ENCODE results near the gene CD44. TPM values are rescaled to one million over a fixed set of nuclear protein-coding genes. Genes with fewer than 3 reads are reported as not detected.
"Not testable (repeated sequence)": the region's sequence is repeated elsewhere in the genome, so short reads cannot be mapped to it uniquely, and the experiment has no call there.

The CD44 gene
- total RNA-seq, result 100 to 1,000 TPM; 380 to 428 TPM

DNA sequence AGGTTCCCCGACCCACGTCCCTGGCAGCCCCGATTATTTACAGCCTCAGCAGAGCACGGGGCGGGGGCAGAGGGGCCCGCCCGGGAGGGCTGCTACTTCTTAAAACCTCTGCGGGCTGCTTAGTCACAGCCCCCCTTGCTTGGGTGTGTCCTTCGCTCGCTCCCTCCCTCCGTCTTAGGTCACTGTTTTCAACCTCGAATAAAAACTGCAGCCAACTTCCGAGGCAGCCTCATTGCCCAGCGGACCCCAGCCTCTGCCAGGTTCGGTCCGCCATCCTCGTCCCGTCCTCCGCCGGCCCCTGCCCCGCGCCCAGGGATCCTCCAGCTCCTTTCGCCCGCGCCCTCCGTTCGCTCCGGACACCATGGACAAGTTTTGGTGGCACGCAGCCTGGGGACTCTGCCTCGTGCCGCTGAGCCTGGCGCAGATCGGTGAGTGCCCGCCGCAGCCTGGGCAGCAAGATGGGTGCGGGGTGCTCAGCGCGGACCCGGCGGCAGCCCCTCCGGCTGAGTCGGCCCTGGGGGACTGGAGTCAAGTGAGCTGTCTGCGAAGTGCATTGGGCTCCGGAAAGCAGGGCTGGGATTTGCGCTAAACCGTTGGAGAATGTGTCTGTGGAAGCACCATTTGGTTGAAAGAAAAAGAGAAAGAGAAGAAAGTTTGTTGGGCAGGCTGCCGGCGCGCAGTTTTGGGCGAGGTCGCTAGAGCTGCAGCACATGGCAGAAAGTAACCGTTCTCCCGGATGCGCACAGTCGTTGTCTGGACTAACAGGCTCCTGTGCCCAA, at the start of gene CD44:
CD44 (plus strand) TSS at position 229 of the 779 bp plus-strand sequence; CDS start at position 362, 133 bp downstream.
- H3K4me3 Mint-ChIP-seq, result peak within 1 kb of the TSS; percentile 88
- DNase-seq, result peak; percentile 83
- H3K4me1 Mint-ChIP-seq, result peaks cover 54% of the 10 kb centered on the region
- peaks cover 41% of the 10 kb centered on the region for H3K36me3 Mint-ChIP-seq
- H3K9me3 Mint-ChIP-seq, result no peaks in the 10 kb centered on the region
- H3K27ac Mint-ChIP-seq, result peak within 1 kb of the TSS; percentile 86
- H3K27me3 Mint-ChIP-seq, result no peaks in the 10 kb centered on the region

DNA sequence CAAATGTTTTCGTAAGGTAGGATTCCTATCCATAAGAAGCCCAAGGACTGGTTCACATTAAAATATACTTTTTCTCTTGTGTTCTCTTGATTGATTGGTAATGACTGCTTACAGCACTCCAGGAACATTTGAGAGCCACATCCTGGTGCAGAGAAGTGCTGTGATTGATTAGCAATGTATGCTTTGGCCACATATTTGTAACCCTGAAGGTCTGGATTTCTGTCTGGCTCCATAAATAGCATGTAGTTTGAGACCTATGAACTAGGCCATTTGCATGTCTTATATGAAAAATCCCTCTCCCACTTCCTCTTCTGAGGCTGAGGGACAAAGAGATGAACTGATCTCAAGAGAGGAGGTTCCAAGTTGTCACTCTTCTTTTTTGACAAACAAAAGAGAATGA, 49.3 kb upstream of the CD44 start:
- Mint-ChIP-seq H3K4me3 (no peak overlapping the region), H3K36me3 (peaks cover 5% of the 10 kb centered on the region), H3K27me3 (no peaks in the 10 kb centered on the region), H3K27ac (no peak overlapping the region), H3K4me1 (peaks cover 49% of the 10 kb centered on the region), H3K9me3 (peaks cover 3% of the 10 kb centered on the region)
- no peak for DNase-seq

DNA sequence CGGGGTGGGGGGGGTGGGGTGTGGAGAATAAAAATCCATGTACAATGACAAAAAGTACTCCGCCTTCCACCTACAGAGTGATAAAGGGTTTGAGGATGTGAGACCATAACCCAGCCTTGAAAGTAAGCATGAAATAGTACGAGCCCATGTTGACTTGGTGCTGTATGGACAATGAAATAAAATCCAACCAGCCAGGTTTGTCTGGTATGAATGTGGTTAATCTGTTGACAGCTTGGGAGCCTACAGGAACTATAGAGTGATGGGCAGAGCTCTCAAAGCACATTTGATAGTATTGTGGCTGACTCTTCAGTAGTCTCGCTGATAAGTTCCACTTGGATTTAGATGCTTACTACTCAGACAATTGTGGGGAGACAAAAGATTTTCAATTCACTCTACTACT, 48.8 kb upstream of the CD44 start:
- no peak for DNase-seq
- Mint-ChIP-seq H3K4me3 (no peak overlapping the region), H3K27ac (no peak overlapping the region), H3K4me1 (peaks cover 44% of the 10 kb centered on the region), H3K36me3 (peaks cover 5% of the 10 kb centered on the region), H3K9me3 (peaks cover 6% of the 10 kb centered on the region), H3K27me3 (no peaks in the 10 kb centered on the region)

DNA sequence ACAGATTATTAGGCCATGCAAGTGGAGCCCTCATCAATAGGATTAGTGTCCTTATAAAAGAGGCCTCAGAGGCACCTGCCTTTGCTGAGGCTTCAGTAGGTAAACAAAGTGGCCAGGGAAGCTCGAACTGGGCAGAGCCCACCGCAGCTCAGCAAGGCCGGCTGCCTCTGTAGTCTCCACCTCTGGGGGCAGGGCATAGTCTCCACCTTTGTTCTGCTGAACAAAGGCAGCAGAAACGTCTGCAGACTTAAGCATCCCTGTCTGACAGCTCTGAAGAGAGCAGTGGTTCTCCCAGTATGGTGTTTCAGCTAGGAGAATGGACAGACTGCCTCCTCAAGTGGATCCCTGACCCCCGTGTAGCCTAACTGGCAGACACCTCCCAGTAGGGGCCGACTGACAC, 48.0 kb upstream of the CD44 start:
- H3K27ac Mint-ChIP-seq, result not testable (repeated sequence)
- peaks cover 41% of the 10 kb centered on the region for H3K4me1 Mint-ChIP-seq

DNA sequence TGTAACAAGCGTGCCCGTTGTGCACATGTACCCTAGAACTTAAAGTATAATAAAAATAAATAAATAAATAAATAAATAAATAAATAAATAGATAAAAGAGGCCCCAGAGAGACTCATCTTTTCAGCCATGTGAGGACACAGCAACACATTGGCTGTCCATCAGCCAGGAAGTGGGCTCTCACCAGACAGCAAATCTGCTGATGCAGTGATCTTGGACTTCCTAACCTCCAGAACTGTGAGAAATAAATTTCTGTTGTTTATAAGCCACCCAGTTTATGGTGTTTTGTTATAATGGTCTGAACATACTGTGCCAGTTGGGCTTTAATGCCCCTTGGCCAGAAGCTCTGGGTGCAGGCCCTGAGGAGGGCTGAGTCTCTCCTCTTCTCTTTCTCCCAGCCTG, 42.2 kb upstream of the CD44 start:
- Mint-ChIP-seq H3K4me1 (peaks cover 18% of the 10 kb centered on the region), H3K27ac (no peak overlapping the region), H3K27me3 (no peaks in the 10 kb centered on the region), H3K4me3 (no peak overlapping the region), H3K9me3 (peaks cover 9% of the 10 kb centered on the region), H3K36me3 (peaks cover 8% of the 10 kb centered on the region)
- no peak for DNase-seq

More for the DNA sequence above, 48.0 kb upstream of the CD44 start:
- H3K36me3 Mint-ChIP-seq, H3K27me3 Mint-ChIP-seq, DNase-seq, H3K4me3 Mint-ChIP-seq: not testable (repeated sequence)
- H3K9me3 Mint-ChIP-seq, result peaks cover 10% of the 10 kb centered on the region

DNA sequence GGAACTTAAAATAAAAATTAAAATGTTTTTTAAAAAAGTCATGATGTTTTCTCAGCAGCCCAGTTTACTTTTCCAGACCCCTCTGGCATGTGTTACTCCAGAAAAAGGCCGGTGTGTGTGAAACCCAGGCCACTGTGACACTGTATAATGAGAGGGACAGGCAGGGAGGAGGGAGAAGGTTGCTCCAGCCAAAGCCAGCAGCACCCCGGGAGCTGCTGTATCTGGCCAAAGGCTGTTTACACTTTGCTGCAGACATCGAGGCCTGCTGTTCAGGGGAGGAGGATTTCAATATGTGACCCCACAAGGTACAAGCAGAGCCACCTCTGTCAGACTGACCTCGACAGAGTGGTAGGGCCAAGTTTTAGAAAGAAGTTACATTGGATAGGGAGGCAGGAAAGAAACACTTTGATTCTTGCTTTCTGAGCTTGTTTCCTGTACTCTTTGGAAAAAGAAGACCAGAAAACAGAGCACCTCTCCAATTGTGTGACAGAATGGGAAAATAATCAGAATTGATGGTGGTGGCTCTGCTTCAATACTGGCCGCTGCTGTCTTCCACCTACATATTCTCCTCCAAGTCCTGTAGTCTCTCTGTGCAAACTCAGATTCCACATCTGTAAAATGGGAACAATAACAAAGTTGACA, 41.0 kb upstream of the CD44 start:
- H3K9me3 Mint-ChIP-seq, result peaks cover 7% of the 10 kb centered on the region
- H3K27me3 Mint-ChIP-seq, result no peaks in the 10 kb centered on the region
- H3K4me1 Mint-ChIP-seq, result peaks cover 18% of the 10 kb centered on the region
- no peak for DNase-seq
- no peak overlapping the region for H3K4me3 Mint-ChIP-seq
- peaks cover 5% of the 10 kb centered on the region for H3K36me3 Mint-ChIP-seq
- no peak overlapping the region for H3K27ac Mint-ChIP-seq

DNA sequence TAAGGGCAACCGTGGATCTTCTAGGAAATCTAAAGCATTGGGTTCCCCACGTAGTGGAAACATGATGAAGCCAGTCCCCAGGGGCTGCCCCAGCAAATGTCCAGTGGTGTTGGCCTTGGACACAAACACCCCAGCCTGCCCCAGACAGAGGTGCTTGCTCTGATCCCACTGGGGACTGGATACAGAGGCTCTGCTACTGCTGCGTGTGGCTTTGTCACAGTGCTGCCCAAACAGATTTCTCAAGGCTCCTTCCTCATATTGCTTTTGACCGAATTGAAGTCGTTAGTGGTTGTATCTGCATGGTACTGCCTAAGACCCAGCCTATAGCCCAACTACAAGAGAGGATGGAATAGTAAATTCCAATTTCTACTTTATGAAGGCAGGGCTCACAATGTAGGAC, 40.1 kb upstream of the CD44 start:
- Mint-ChIP-seq H3K27me3 (no peaks in the 10 kb centered on the region), H3K4me1 (peaks cover 20% of the 10 kb centered on the region), H3K9me3 (peaks cover 7% of the 10 kb centered on the region), H3K27ac (no peak overlapping the region), H3K36me3 (peaks cover 3% of the 10 kb centered on the region), H3K4me3 (no peak overlapping the region)
- DNase-seq, result no peak

DNA sequence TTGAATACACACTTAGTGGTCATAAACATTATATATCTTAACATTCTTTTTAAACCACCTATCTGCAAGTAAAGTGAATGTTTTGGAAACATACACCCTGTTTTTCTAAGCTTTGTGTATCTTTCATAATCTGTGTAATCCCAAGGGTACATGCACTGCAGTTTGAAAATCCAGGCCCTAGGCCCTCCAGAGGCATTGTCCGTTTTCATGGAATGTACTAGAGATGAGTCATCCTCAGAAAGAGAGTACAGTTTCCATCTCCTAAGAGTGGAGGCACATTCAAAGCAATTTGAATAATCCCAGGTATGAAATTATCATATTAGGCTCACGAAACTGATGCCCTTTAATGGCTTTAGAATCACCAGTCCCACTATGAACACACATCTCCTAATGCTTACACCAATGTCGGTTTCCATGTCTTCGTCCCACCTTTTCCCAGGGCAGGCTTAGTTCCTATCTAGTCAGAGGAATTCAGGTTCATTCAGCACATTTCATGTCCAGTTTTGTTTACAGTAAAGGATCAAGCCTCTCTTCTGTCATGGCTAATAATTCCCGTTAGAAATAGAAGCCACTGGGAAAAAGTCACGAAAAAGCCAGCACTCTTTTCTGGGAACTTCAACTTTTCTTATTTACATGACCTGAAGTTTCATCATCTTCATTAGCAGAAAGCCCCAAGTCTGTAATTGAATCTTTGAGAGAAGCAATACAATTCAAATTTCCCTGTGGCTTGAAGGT, 39.5 kb upstream of the CD44 start:
- H3K36me3 Mint-ChIP-seq, result peaks cover 3% of the 10 kb centered on the region
- peaks cover 7% of the 10 kb centered on the region for H3K9me3 Mint-ChIP-seq
- H3K27ac Mint-ChIP-seq, result no peak overlapping the region
- DNase-seq, result no peak
- no peak overlapping the region for H3K4me3 Mint-ChIP-seq
- no peaks in the 10 kb centered on the region for H3K27me3 Mint-ChIP-seq
- H3K4me1 Mint-ChIP-seq, result peaks cover 20% of the 10 kb centered on the region

DNA sequence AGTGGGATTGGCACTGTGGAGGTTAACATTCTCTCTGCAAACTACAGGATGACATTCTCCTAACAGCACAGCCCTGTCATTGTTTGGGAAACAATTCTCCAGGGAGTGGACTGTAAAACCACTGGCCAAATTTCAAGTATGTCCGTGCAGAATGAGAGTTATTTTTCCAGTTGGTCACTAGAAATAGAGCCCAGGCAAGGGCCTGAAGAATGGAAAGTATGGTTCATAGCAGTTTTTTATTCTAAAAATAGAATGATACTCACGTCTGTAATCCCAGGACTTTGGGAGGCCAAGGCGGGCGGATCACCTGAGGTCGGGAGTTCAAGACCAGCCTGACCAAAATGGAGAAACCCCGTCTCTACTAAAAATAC, 39.0 kb upstream of the CD44 start:
- no peak for DNase-seq
- Mint-ChIP-seq H3K36me3 (peaks cover 3% of the 10 kb centered on the region), H3K9me3 (peaks cover 4% of the 10 kb centered on the region), H3K4me1 (peaks cover 20% of the 10 kb centered on the region), H3K4me3 (no peak overlapping the region), H3K27ac (no peak overlapping the region), H3K27me3 (no peaks in the 10 kb centered on the region)

DNA sequence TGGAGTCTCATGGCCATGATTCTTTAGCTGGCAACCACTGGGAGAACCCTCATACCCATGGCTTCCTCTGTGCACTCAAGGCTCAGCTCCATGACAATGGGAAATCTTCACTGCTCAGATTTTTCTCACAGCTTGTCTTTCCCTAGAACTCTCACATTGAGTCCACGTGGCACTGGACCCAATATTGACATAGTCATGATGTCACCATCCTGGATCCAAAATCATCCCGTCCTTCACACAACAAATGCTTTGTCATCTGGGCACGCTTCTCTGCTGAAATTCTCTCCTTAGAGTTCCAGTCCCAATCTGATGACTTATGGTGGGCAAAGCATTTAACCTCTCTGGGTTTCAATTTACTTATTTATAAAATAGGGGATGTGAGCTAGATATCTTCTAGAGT, 37.7 kb upstream of the CD44 start:
- Mint-ChIP-seq H3K9me3 (no peaks in the 10 kb centered on the region), H3K36me3 (no peaks in the 10 kb centered on the region), H3K4me3 (no peak overlapping the region), H3K27me3 (no peaks in the 10 kb centered on the region), H3K27ac (no peak overlapping the region), H3K4me1 (peaks cover 24% of the 10 kb centered on the region)
- DNase-seq, result no peak

DNA sequence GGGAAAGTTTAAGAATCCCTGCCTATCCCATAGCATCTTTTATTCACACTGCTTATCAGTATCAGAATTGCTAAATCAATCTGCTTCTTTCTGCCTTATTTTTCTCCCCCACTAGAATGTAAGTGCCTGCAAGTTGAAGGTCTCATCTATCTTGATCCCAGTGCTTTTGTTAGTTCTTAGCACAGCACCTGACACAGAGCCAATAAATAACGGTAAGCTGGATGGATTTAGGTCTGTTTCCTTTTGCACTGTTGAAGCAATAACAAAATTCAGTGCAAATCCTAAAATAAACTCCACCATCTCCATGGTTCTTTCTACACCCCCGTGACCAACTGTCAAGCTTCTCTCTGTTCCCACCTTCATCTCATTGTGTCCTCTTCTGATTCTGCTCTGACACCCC, 36.7 kb upstream of the CD44 start:
- no peak overlapping the region for H3K4me3 Mint-ChIP-seq
- no peaks in the 10 kb centered on the region for H3K36me3 Mint-ChIP-seq
- no peak for DNase-seq
- H3K27ac Mint-ChIP-seq, result no peak overlapping the region
- H3K9me3 Mint-ChIP-seq, result no peaks in the 10 kb centered on the region
- H3K27me3 Mint-ChIP-seq, result no peaks in the 10 kb centered on the region
- H3K4me1 Mint-ChIP-seq, result peaks cover 34% of the 10 kb centered on the region

DNA sequence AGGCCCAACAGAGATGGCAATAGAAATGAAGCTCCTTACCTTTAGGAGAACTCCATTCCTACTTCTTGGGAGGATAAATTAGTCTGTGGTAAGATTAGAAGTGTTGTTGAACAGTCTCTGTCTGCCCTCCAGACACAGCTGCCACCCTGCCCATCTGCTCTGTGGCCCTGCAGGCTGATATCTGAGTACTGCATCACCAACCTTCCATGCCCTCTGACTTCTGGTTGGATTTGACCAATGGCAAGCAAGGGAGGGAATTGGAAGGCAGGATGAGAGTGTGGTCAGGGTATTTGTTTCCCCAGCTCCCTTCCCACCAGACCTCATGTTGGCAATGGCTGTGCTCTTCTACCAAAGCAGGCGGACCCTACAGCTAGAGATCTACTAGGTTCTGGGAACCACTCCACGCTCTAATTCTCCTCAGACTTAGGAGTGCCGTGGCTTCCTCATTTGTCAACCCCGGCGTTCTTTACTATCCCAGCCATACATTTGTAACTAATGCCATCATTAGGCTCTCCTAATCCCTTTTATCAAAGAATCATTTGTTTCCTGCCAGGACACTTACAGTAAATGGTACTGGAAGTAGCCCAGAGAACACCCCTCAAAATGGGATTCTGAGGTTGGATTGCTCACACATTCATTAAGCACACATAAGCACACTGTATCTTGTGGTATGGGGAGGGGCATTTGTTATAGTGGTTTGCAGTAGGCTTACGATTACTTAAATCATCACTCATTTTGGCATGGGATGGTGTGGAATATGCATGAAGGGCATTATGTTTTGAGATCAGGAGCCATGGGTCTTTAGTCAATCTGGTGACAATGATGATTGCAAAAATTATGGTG, 35.4 kb upstream of the CD44 start:
- DNase-seq, result no peak
- Mint-ChIP-seq H3K9me3 (peaks cover 6% of the 10 kb centered on the region), H3K27me3 (no peaks in the 10 kb centered on the region), H3K4me3 (no peak overlapping the region), H3K36me3 (peaks cover 2% of the 10 kb centered on the region), H3K27ac (no peak overlapping the region), H3K4me1 (peaks cover 40% of the 10 kb centered on the region)

DNA sequence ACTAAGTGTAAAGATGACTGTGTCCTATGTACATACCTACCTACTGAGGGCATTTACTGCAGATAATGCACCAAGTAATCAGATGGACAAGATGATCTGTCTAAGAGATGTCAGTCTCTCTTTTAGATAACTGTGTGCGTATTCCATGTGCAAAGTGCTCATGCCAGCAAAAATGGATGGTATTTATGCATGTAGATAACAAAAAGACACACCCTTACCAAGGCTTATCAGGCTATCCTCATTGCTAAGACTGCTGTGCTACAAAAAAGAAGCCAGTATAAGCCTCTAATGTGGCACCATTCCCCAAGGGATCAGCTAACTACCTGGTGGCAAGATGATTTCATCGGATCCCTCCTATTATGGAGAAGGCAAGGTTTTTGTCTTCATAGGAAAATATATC, 34.3 kb upstream of the CD44 start:
- no peak overlapping the region for H3K4me3 Mint-ChIP-seq
- no peaks in the 10 kb centered on the region for H3K27me3 Mint-ChIP-seq
- H3K4me1 Mint-ChIP-seq, result peaks cover 41% of the 10 kb centered on the region
- DNase-seq, result no peak
- no peak overlapping the region for H3K27ac Mint-ChIP-seq
- peaks cover 9% of the 10 kb centered on the region for H3K9me3 Mint-ChIP-seq
- peaks cover 6% of the 10 kb centered on the region for H3K36me3 Mint-ChIP-seq

DNA sequence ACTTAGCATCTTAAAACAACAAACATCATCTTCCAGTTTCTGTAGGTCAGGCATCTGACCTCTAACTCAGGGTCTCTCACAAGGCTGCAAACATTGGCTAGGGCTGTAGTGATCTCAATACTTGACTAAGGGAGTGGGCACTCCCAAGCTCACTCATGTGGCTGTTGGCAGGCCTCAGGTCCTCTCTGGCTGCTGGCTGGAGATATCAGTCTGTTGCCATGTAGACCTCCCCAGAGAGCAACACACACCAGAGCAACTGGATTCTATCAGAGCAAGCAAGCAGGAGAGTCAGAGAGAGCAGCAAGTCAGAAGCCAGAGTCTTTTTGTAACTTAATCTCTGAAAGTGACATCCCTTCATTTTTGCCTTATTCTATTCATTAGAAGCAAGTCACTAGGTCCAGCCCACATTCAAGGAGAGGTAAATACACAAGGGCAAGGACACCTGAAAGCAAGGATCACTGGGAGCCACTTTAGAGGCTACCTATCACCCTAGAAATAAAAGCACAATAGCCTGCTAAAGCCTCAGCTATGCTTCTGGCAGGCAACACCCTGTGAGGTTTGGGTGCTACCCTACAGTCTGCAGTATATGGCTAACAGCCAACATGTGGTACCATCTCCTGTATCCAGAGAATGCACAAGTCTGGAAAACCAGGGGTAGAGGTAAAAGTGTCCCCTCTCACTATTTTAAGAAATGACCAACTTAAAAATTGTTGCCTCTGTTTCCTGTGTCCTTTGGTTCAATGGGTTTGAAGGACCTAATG, 33.5 kb upstream of the CD44 start:
- no peak for DNase-seq
- Mint-ChIP-seq H3K27ac (no peak overlapping the region), H3K9me3 (peaks cover 9% of the 10 kb centered on the region), H3K4me3 (no peak overlapping the region), H3K4me1 (peaks cover 42% of the 10 kb centered on the region), H3K36me3 (peaks cover 6% of the 10 kb centered on the region), H3K27me3 (no peaks in the 10 kb centered on the region)
